Astrocyte (in vitro differentiated cells and primary cell): ENCODE measurements around the gene ST3GAL2. TPM values are rescaled to one million over a fixed set of nuclear protein-coding genes. Genes with fewer than 3 reads are reported as not detected.

Source experiments
- DNase-seq: peaks from one replicate; pipeline ENCODE4 v3.0.0-alpha.2; 2010; ENCODE audit warnings: low read depth
- FAIRE-seq: peaks from 2 replicates; lab custom pipeline; 2011; peaks lifted over from hg19 to GRCh38; lab: Jason Lieb, UNC
- H2AFZ ChIP-seq: 2 replicates; pipeline ENCODE4 v1.6.0; 2012; ENCODE audit warnings: low read depth, low read length, inconsistent platforms
- H3K27ac ChIP-seq: 2 replicates; pipeline ENCODE4 v1.5.1; 2011; ENCODE audit warnings: low read depth, low read length, inconsistent platforms
- H3K27me3 ChIP-seq: 2 replicates; pipeline ENCODE4 v1.6.0; 2011; ENCODE audit warnings: low read length, inconsistent platforms; ENCODE audit not compliant: insufficient read depth
- H3K36me3 ChIP-seq: 2 replicates; pipeline ENCODE4 v1.5.1; 2011; ENCODE audit warnings: low read length, inconsistent platforms; ENCODE audit not compliant: insufficient read depth
- H3K4me1 ChIP-seq: 2 replicates; pipeline ENCODE4 v1.5.1; 2011; ENCODE audit warnings: low read length, inconsistent platforms; ENCODE audit not compliant: insufficient read depth
- H3K4me2 ChIP-seq: 2 replicates; pipeline ENCODE4 v1.6.0; 2012; ENCODE audit warnings: low read length, inconsistent platforms
- H3K4me3 ChIP-seq: 2 replicates; pipeline ENCODE4 v1.5.1; 2011; ENCODE audit warnings: low read depth, mild to moderate bottlenecking, low read length, inconsistent platforms; ENCODE audit not compliant: insufficient read depth
- H3K79me2 ChIP-seq: 2 replicates; pipeline ENCODE4 v1.6.0; 2012; ENCODE audit warnings: mild to moderate bottlenecking, low read length, inconsistent platforms; ENCODE audit not compliant: insufficient read depth
- H3K9ac ChIP-seq: 2 replicates; pipeline ENCODE4 v1.6.0; 2012; ENCODE audit warnings: mild to moderate bottlenecking, low read length, inconsistent platforms
- H3K9me3 ChIP-seq: 2 replicates; pipeline ENCODE4 v1.5.1; 2012; ENCODE audit warnings: low read depth, mild to moderate bottlenecking, low read length, inconsistent platforms; ENCODE audit not compliant: insufficient read depth
- H4K20me1 ChIP-seq: 2 replicates; pipeline ENCODE4 v1.6.0; 2012; ENCODE audit warnings: low read length, inconsistent platforms; ENCODE audit not compliant: insufficient read depth
- H3K27ac Mint-ChIP-seq: one replicate; pipeline ENCODE4 v1.8.0; 2021; ENCODE audit warnings: mild to moderate bottlenecking, mixed read lengths; ENCODE audit not compliant: unreplicated experiment
- H3K27me3 Mint-ChIP-seq: one replicate; pipeline ENCODE4 v1.8.0; 2021; ENCODE audit warnings: low read depth, mixed read lengths; ENCODE audit not compliant: unreplicated experiment
- H3K36me3 Mint-ChIP-seq: one replicate; pipeline ENCODE4 v1.8.0; 2021; ENCODE audit warnings: low read depth, mixed read lengths; ENCODE audit not compliant: unreplicated experiment
- H3K4me1 Mint-ChIP-seq: one replicate; pipeline ENCODE4 v1.8.0; 2021; ENCODE audit warnings: low read depth, mixed read lengths; ENCODE audit not compliant: unreplicated experiment
- H3K4me3 Mint-ChIP-seq: one replicate; pipeline ENCODE4 v1.8.0; 2021; ENCODE audit warnings: mild to moderate bottlenecking, moderate library complexity, mixed read lengths; ENCODE audit not compliant: unreplicated experiment
- H3K9me3 Mint-ChIP-seq: one replicate; pipeline ENCODE4 v1.8.0; 2021; ENCODE audit warnings: mild to moderate bottlenecking, mixed read lengths; ENCODE audit not compliant: unreplicated experiment
- EZH2 ChIP-seq: IDR thresholded peaks from 2 replicates; pipeline ENCODE4 v1.6.1; 2012; ENCODE audit warnings: mild to moderate bottlenecking, low read length, inconsistent platforms; ENCODE audit not compliant: insufficient read depth
- total RNA-seq: library from RNA; stranded (reverse); gene quantifications from 2 replicates; pipeline ENCODE4 v1.2.1, GENCODE V29; 2021
- TF ChIP-seq, protein P1 (sequence below): IDR thresholded peaks from 2 replicates; pipeline ENCODE4 v1.5.1; 2011; ENCODE audit warnings: low read depth, mild to moderate bottlenecking, inconsistent platforms, low read length, moderate library complexity; ENCODE audit not compliant: insufficient read depth

Gene ST3GAL2
- total RNA-seq, 1 donor from 2014 or later: 108 TPM

DNA sequence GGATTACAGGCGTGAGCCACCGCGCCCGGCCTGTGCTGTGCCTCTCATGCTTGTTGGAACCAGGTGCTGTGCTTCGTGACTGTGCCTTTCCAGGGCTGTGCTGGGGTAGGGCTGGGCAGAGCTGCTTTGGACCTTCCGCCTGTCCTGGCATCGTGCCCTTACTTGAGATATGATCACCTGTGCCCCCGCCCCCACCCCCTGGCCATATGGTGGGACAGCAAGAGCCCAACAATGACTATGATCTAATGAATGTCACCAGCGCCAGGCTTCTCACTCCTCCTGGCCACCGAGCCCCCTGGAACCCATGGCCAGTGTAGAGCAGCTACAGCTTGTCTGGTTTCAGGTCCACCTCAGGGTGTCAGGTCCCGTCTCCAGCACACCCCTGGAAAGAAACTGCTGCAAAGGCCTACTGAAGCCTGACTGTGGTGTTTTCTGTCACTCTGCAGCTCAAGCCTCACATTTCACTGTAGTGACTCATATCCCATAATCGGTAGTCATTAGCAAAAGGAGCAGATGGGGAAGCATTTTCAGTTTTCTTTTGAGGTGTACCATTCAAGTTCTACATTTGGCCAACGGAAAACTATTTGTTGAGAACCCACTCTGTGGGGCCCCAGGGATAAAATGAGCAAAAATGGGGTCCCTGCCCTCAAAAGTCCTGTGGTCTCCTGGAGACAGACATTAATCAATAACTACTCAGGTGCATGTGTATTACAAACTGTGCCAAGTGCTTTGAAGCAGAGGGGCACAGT, 37.5 kb upstream of the ST3GAL2 start:
- Mint-ChIP-seq H3K27ac (peak overlapping the region; percentile 86), H3K4me1 (peaks cover 18% of the 10 kb centered on the region), H3K36me3 (peaks cover 17% of the 10 kb centered on the region), H3K27me3 (no peaks in the 10 kb centered on the region), H3K4me3 (no peak overlapping the region), H3K9me3 (no peaks in the 10 kb centered on the region)
- Histone ChIP-seq H3K9ac (peak overlapping the region; percentile 47), H4K20me1 (no peaks in the 10 kb centered on the region), H3K4me1 (peaks cover 10% of the 10 kb centered on the region), H3K36me3 (peaks cover 3% of the 10 kb centered on the region), H3K27ac (peak overlapping the region; percentile 49), H3K79me2 (no peaks in the 10 kb centered on the region), H3K4me3 (no peak overlapping the region), H3K4me2 (peak overlapping the region; percentile 76), H3K27me3 (no peaks in the 10 kb centered on the region), H2AFZ (no peak overlapping the region), H3K9me3 (no peaks in the 10 kb centered on the region)
- peak; percentile 87 for FAIRE-seq
- TF ChIP-seq EZH2: no peak
- TF ChIP-seq, protein P1, sequence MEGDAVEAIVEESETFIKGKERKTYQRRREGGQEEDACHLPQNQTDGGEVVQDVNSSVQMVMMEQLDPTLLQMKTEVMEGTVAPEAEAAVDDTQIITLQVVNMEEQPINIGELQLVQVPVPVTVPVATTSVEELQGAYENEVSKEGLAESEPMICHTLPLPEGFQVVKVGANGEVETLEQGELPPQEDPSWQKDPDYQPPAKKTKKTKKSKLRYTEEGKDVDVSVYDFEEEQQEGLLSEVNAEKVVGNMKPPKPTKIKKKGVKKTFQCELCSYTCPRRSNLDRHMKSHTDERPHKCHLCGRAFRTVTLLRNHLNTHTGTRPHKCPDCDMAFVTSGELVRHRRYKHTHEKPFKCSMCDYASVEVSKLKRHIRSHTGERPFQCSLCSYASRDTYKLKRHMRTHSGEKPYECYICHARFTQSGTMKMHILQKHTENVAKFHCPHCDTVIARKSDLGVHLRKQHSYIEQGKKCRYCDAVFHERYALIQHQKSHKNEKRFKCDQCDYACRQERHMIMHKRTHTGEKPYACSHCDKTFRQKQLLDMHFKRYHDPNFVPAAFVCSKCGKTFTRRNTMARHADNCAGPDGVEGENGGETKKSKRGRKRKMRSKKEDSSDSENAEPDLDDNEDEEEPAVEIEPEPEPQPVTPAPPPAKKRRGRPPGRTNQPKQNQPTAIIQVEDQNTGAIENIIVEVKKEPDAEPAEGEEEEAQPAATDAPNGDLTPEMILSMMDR: no peak
- DNase-seq: peak; percentile 81

DNA sequence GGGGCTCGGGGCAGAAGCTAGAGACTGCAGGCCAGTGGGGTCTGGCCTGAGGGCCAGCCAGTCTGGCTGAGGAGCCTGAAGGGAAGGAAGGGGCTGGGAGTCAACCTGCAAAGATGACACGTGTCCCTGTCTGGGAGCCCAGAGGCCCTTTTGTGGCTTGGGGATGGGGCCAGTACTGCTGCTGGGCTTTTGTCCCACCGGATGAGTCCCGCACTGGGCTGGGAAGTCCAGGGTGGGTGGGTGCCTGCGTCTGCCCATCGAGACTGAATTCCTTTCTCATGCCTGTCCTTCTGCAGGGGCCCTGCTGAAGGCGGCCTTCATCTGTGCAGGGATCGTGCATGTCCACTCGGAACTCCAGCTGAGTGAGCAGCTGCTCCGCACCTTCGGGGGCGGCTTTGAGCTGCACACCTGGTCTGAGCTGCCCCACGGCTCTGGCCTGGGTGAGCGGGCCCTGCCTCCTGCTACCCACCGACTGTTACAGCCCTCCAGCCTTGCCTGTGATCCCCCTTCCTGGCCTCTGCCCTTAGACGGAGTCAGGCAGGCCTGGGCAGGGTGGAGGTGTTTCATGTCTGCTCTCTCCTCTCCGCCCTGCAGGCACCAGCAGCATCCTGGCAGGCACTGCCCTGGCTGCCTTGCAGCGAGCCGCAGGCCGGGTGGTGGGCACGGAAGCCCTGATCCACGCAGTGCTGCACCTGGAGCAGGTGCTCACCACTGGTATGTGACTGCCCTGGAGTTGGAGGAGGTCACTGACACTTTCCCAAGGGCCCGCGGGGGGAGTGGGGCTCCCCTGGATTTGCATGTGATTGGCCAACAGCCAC, 36.4 kb upstream of the ST3GAL2 start:
- Mint-ChIP-seq H3K36me3 (peaks cover 11% of the 10 kb centered on the region), H3K27me3 (no peaks in the 10 kb centered on the region), H3K4me1 (peaks cover 18% of the 10 kb centered on the region), H3K9me3 (no peaks in the 10 kb centered on the region), H3K27ac (no peak overlapping the region), H3K4me3 (no peak overlapping the region)
- Histone ChIP-seq H3K79me2 (no peaks in the 10 kb centered on the region), H3K9ac (no peak overlapping the region), H3K9me3 (no peaks in the 10 kb centered on the region), H3K4me3 (no peak overlapping the region), H3K27me3 (no peaks in the 10 kb centered on the region), H3K27ac (no peak overlapping the region), H3K36me3 (peaks cover 3% of the 10 kb centered on the region), H4K20me1 (no peaks in the 10 kb centered on the region), H3K4me2 (no peak overlapping the region), H2AFZ (no peak overlapping the region), H3K4me1 (peaks cover 10% of the 10 kb centered on the region)
- DNase-seq: no peak
- TF ChIP-seq EZH2: no peak
- TF ChIP-seq, protein P1: no peak
- no peak for FAIRE-seq
